ENCODE data around the gene RAB7B.

Gene RAB7B

GRCh38 chr1:206022766-206023165, 19.6 kb upstream of the RAB7B start:
- DNase-seq (ENCODE audit: low spot score), result no peak

- peak; percentile 12 for DNase-seq (ENCODE audit: low spot score)
Measured at GRCh38 chr1:206021626-206022365, 18.6 kb upstream of the RAB7B start.

GRCh38 chr1:206021008-206021625, 17.9 kb upstream of the RAB7B start:
- DNase-seq (ENCODE audit: low spot score), result no peak

- DNase-seq (ENCODE audit: low spot score), result no peak
Measured at GRCh38 chr1:206020393-206021007, 17.3 kb upstream of the RAB7B start.

- DNase-seq (ENCODE audit: low spot score), result no peak
Measured at GRCh38 chr1:206015071-206015470, 11.9 kb upstream of the RAB7B start.

GRCh38 chr1:206014601-206015000, 11.4 kb upstream of the RAB7B start:
- no peak for DNase-seq (ENCODE audit: low spot score)

GRCh38 chr1:206013026-206013795, 10.0 kb upstream of the RAB7B start:
- DNase-seq (ENCODE audit: low spot score), result no peak

- DNase-seq (ENCODE audit: low spot score), result no peak
Measured at GRCh38 chr1:206012086-206012859, 9.1 kb upstream of the RAB7B start.

- no peak for DNase-seq (ENCODE audit: low spot score)
Measured at GRCh38 chr1:206011057-206011456, 7.9 kb upstream of the RAB7B start.

- DNase-seq (ENCODE audit: low spot score), result no peak
Measured at GRCh38 chr1:206010060-206010459, 6.9 kb upstream of the RAB7B start.

GRCh38 chr1:206006946-206007345, 3.8 kb upstream of the RAB7B start:
- no peak for DNase-seq (ENCODE audit: low spot score)

- DNase-seq (ENCODE audit: low spot score), result no peak
Measured at GRCh38 chr1:206005778-206006180, 2.6 kb upstream of the RAB7B start.

- DNase-seq (ENCODE audit: low spot score), result no peak
Measured at GRCh38 chr1:206005234-206005633, 2.0 kb upstream of the RAB7B start.

- no peak for DNase-seq (ENCODE audit: low spot score)
Measured at GRCh38 chr1:206004826-206005225, 1.6 kb upstream of the RAB7B start.

GRCh38 chr1:206003854-206004800, 932 bp upstream of the RAB7B start:
- no peak for DNase-seq (ENCODE audit: low spot score)

- DNase-seq (ENCODE audit: low spot score), result no peak
Measured at GRCh38 chr1:206002160-206002559, 1.0 kb downstream of the RAB7B start.

GRCh38 chr1:206001476-206001888, 1.7 kb downstream of the RAB7B start:
- peak; percentile 97 for DNase-seq (ENCODE audit: low spot score)

- peak; percentile 21 for DNase-seq (ENCODE audit: low spot score)
Measured at GRCh38 chr1:206000641-206001339, 2.4 kb downstream of the RAB7B start.

GRCh38 chr1:205998457-205999241, 4.5 kb downstream of the RAB7B start:
- no peak for DNase-seq (ENCODE audit: low spot score)

Measured in AG08395 (cell line).